IPS-NIHi11 (cell line): Measurements from ENCODE around the gene NTN5.
"Not testable (repeated sequence)": the region's sequence is repeated elsewhere in the genome, so short reads cannot be mapped to it uniquely, and the experiment has no call there.

Experiments used
- DNase-seq: peaks from one replicate; pipeline ENCODE4 v3.0.0; 2012; ENCODE audit warnings: mixed read lengths, low spot score

Gene NTN5

GRCh38 chr19:48670699-48671445, 1.9 kb downstream of the NTN5 start:
- no peak for DNase-seq

DNA sequence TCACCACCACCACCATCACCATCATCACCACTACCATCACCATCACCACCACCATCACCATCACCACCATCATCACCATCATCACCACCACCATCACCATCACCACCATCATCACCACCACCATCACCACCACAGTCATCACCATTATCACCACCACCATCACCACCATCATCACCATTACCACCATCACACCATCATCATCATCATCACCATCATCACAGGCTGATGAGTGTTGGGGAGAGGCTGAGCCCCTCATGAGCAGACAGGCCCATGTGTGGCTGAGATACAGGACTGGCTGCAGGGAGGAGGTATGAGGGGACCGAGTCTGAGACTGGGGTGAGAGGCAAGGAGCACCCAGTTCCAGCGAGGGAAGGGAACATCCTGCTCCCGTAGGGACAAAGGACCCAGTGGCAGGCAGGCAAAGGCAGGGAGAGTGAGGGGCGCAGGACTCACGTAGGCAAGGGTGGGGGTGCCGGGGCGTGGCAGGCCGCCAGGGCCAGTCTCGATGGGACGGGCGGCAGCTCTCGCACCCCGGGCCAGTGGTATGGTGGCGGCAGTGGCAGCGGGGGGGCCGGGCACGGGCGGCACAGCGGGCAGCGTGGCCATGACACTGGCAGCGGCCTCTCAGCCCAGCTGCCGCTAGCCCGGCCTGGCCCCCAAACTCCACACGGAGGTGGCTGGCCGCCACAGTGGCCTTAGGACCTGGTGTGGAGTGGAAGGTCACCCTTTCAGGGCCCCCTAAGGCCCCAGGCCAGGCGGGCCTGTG, 2.7 kb downstream of the NTN5 start:
- no peak for DNase-seq

DNA sequence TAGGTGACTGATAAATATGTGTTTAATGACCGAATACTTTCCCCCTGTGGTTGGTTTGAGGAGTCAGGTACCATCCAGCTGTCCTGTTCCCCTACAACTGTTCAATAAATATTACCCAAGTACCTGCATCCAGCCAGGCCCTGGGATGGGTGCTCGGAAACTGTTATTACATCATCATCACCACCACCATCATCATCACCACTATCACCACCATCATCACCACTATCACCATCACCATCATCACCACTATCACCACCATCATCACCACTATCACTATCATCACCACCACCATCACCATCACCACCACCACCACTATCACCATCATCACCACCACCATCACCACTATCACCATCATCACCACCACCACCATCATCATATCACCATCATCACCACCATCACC, 4.1 kb downstream of the NTN5 start:
- no peak for DNase-seq

DNA sequence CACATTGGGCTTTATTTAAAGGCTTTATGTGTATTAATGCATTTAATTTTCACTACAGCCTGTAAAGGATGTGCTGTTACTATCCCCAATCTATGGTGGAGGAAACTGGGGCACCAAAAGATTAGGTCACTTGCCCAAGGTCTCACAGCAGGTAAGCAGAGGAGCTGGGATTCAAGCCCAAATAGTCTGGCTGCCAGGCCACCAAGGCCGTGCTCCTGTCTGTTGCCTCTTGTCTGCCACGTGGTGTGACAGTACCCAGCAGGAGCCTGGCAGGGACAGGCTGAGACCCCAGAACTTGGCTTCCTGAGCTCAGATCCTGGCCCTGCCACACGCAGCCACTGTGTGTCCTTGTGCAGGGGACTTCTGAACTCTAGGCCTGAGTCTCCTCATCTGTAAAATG, 4.5 kb downstream of the NTN5 start:
- no peak for DNase-seq

- DNase-seq, result no peak
Measured at GRCh38 chr19:48665786-48666185, 7.0 kb downstream of the NTN5 start.

DNA sequence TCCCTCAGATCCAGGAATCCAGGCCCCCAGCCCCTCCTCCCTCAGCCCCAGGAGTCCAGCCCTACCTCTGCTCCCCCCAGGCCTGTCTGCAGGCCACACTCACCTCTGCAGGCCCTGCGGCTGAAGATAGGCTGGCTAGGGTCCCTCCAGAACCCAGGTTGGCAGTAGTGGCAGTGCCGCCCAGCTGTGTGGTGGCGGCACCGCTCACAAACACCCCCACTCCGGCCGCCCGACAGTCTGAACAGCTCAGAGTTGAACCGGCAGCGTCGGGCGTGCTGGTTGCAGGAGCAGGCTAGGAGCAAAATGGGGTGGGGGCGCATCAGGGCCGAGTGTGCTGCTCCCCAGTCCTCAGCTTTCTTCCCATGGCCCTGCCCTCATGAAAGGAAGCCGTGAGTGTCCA, 8.3 kb downstream of the NTN5 start:
- peak; percentile 6 for DNase-seq

DNA sequence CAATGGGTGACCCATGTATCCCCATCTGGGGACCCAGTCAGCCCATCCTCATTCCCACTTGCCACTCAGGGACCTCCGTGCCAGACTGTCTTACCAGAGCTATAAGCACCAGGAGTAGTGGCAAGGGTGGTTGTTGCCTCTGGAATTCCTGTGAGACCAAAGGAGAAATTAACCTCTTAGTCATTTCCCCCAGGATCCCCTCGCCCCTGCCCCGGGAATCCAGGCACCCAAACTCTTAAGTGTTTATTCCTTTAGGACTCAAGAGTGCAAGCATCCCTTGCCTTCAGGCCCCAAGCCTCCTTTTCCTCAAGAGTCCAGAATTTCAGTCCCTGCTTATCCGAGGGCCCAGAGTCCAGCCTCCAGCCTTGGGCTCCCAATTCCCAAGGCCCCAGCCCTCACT, 9.2 kb downstream of the NTN5 start:
- peak; percentile 8 for DNase-seq

DNA sequence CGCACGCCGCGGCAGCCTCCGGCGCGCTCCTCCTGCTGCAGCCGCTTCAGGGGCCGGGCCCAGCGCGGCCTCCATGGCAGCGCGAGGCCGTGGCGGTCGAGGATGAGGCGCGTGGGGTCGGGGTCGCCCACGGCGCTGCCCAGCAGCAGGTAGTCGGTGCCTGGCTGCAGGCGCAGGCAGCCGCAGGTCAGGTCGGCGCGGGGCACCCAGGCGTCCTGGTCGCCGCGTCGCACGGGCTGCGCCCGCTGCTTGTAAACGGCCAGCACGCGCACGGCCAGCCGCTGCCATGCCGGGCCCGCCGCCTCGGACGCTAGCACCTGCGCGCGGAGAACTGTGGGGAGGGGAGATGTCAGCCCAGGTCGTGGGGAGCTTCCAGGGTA, 11.1 kb downstream of the NTN5 start:
- DNase-seq, result peak; percentile 19

GRCh38 chr19:48660852-48661710, 11.7 kb downstream of the NTN5 start:
- peak; percentile 94 for DNase-seq

DNA sequence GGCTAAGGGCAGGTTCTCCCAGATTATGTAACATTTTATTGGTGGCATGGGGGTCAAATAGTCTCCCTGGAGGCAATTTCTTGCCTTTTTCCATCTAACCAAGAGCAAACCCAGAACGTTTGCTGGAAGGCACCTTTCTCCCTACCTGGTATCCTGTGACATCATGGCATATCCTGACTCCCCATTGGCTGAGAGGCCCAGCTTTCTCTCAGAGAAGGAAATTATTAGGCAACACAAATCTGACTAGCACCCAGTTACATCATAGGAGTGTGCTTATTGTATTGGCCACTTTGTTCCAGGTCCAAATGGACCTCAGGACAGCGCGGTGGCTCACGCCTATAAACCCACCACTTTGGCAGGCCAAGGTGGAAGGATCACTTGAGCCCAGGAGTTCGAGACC, 13.0 kb downstream of the NTN5 start:
- peak; percentile 44 for DNase-seq

GRCh38 chr19:48658483-48658882, 14.3 kb downstream of the NTN5 start:
- DNase-seq, result no peak

GRCh38 chr19:48657828-48658227, 15.0 kb downstream of the NTN5 start:
- DNase-seq, result not testable (repeated sequence)

DNA sequence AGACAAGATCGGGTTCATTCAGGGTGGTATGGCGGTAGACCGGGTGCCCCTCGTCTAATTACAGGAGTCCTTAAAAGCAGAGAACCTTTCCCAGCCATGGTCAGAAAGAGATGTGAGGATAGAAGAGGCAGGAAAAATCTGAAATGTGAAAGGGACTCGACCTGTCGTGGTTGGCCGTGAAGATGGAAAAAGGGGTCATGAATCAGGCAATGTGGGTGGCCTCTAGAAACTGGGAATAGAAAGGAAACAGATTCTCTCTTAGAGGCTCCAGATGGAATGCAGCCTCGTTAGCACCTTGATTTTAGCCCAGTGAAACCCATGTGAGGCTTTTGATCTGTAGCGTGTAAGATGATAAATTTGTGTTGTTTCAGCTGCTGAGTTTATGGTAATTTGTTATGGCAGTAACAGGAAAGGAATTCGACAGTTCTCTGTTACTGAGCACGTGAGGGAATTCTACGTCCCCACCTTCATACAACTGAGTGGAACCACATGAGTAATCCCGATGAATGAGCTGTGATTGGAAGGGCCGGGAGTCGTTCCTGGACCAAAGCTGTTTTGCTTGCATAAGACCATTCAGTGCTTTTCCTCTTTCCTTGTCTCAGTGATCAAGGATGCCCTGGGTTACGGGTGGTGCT, 15.9 kb downstream of the NTN5 start:
- peak; percentile 18 for DNase-seq

DNA sequence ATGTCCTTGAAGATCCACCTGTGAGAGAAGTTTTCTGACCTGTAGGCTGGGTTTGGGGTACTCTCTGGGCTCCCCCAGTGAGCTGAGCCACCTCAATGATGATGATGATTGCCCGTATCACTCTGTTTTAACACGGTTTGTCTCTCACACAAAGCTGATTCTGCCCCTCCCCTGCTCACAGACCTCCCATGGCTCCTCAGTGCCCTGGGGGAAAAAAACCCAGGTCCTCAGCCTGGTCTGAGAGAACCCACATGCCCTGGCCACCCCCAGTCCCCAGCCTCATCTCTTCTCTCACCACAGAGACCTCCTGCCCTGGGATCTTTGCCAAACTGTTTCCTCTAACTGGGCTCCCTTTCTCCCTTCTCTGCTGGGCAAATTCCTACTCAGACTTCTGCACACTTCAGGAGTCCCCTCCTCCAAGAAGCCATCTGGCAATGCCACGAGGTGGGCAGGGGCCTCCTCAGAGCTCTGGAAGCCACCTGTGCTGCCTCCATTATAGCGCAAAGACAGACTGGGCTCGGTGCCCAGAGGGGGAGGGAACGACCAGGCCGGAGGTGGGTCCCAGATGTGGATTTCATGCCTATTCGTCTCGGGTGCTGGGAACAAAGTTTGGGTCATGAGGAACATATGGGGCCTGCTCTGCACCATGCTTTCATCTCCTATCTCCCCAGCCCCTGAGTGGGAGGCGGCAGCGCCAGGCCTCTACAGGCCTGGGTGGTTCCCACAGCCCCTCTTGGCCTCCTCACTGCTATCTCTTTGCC, 18.3 kb downstream of the NTN5 start:
- DNase-seq, result no peak

DNA sequence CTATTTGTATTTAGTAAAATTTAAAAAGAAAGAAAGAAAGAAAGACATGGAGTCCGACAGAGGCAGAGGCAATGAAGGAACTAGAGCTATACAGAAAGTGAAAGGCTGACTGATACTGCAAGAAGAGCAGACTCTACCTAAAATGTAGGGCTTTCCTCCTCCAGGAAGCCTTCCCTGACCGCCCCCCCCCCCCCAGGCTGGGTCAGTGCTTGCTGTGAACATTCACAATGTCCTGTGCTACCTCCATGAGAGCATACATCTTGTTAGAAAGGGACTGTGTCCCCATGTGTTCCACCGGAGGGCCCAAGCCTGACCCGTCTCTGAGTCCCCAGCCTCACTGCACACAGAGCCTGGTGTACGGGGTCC, 21.2 kb downstream of the NTN5 start:
- no peak for DNase-seq

DNA sequence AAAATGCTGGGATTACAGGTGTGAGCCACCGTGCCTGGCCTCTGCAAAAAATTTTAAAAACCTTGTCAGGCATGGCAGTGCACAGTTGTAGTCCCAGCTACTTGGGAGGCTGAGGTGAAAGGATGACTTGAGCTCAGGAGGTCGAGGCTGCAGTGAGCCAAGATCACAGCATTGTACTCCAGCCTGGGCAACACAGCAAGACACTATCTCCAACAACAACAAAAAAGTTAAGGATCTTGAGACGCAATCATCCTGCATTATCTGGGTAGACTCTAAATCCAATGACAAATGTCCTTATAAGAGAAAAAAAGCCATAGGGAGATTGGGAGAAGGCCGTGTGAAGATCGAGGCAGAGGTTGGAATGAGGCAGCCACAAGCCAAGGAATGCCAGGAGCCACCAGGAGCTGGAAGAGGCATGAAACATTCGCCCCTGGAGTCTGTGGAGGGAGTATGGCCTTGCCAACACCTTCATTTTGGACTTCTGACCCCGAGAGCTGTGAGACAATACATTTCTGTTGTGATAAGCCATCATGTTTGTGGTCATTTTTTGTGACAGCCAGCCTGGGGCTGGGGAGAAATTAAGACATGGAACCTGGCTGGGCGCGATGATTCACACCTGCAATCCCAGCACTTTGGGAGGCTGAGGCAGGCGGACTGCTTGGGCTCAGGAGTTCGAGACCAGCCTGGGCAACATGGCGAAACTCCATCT, 21.7 kb downstream of the NTN5 start:
- no peak for DNase-seq

DNA sequence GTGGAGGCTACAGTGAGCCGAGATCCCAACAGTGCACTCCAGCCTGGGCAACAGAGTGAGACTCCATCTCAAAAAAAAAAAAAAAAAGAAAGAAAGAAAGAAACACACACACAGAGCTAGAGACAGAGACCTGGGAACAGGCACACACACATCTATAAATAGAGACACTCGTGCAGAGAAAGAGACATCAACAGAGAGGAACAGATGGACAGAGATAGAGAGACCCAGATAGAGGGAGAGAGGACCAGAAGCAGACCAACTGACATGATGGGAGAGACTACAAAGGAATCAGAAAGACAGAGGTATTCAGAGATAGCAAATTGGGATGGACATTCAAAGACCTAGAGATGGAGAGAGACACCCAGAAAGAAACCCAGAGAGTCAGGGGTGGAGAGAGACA, 24.7 kb downstream of the NTN5 start:
- no peak for DNase-seq

DNA sequence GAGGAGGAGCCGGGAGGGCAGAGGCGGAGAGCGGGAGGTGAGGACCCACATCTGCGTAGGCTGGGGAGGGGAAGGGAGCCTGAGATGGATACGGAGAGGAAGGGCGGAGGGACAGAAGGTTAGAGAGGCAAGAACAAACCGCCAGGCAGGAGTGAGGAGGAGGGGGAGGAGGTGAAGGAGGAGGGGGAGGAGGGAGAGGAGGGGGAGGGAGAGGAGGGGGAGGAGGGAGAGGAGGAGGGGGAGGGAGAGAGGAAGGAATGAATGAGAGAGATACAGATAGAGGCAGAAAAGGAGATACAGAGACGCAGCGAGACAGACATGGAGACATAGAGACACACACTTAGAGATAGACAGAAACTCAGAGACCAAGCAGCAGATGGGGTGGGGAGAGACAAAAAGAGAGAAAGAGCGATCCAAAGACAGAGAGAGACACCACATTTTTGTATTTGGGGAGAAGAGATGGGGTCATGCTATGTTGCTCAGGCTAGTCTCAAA, 26.0 kb downstream of the NTN5 start:
- peak; percentile 90 for DNase-seq

- DNase-seq, result peak; percentile 59
Measured at GRCh38 chr19:48646001-48646721, 26.7 kb downstream of the NTN5 start, which contains the start of gene CA11. Gene CA11, minus strand, starts transcription at chr19:48646187. Its CDS starts 555 bp downstream, at chr19:48645632.

DNA sequence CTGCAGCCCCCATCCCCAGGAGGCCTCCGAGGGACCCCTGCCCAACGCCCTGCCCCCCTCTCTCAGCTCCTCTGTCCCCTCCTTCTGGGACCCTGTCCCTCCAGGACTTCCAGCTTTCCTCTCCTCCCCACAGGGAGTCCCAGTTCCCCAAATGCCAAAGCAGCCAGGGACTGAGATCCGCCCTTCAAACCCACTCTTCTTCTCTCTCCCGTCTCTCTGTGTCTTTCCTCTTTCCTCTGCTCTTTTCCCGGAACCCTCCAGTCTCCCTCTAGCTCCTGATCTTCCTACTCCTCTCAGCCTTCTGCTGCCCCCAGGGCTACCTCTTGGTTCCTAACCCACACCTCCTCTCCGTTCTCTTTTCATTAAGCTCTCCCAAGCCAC, 27.2 kb downstream of the NTN5 start:
- no peak for DNase-seq
